Endothelial cell of umbilical vein (primary cell): ENCODE results near the gene GBE1. TPM values are rescaled to one million over a fixed set of nuclear protein-coding genes. Genes with fewer than 3 reads are reported as not detected.

ENCODE experiments used
- BruUV-seq: library from RNA; stranded (reverse); fragments of 400-500 nt; replicated peaks from 2 replicates; lab custom pipeline; 2021; lab: Mats Ljungman, UMichigan
- CTCF ChIA-PET: fragments of 300-600, 350-600 bp; sonication (Branson Sonifier 250); formaldehyde crosslinking; loops from one replicate; lab custom pipeline; 2021; ENCODE audit warnings: antibody characterized with exemption, inconsistent platforms; lab: Charles Lee
- POLR2A ChIA-PET: fragments of 300-600, 350-600 bp; sonication (Branson Sonifier 250); formaldehyde crosslinking; loops from one replicate; lab custom pipeline; 2021; ENCODE audit warnings: antibody characterized with exemption, inconsistent platforms; lab: Charles Lee
- DNase-seq: peaks from one replicate; pipeline ENCODE4 v3.0.0-alpha.2; 2011; ENCODE audit warnings: low read depth, low spot score
- FAIRE-seq: peaks from 2 replicates; lab custom pipeline; 2011; peaks lifted over from hg19 to GRCh38; lab: Jason Lieb, UNC
- H2AFZ ChIP-seq: 2 replicates; pipeline ENCODE4 v1.6.0; 2012; ENCODE audit warnings: low read depth, low read length, control low read depth, inconsistent platforms
- H3K27ac ChIP-seq: 2 replicates; pipeline ENCODE4 v1.5.1; 2011; ENCODE audit warnings: low read depth, mild to moderate bottlenecking, control low read depth, low read length, moderate library complexity; ENCODE audit not compliant: insufficient read depth
- H3K27me3 ChIP-seq, 2 experiments: 2 replicates each; pipeline versions ENCODE4 v1.6.0 to v1.6.1; 2011; ENCODE audit warnings: low read length in 2 of 2, mixed read lengths in 1 of 2; ENCODE audit not compliant: control insufficient read depth in 2 of 2, insufficient read depth in 2 of 2
- H3K36me3 ChIP-seq, 2 experiments: 2 replicates in 1 of 2; 3 replicates in 1 of 2; pipeline ENCODE4 v1.5.1; 2011; ENCODE audit warnings: low read length in 2 of 2, mild to moderate bottlenecking in 1 of 2, moderate library complexity in 1 of 2; ENCODE audit not compliant: control insufficient read depth in 2 of 2, insufficient read depth in 2 of 2; ENCODE audit errors: extremely low read depth in 1 of 2
- H3K4me1 ChIP-seq: 3 replicates; pipeline ENCODE4 v1.5.1; 2011; ENCODE audit warnings: mild to moderate bottlenecking, low read length; ENCODE audit not compliant: control insufficient read depth, insufficient read depth; ENCODE audit errors: extremely low read depth
- H3K4me2 ChIP-seq: 2 replicates; pipeline ENCODE4 v1.6.1; 2011; ENCODE audit warnings: low read length, control low read depth, mixed read lengths; ENCODE audit not compliant: insufficient read depth
- H3K4me3 ChIP-seq, 3 experiments: fragments of 200-600 bp in 1 of 3; sonication (generic), shearing (Covaris generic) in 1 of 3; replicated peaks in 1 of 3; 2 replicates each; pipeline ENCODE4 v1.5.1; 2011 to 2016; ENCODE audit warnings: control low read depth in 3 of 3, low read length in 3 of 3, mild to moderate bottlenecking in 2 of 3, inconsistent platforms in 1 of 3, low read depth in 1 of 3, moderate library complexity in 1 of 3; ENCODE audit not compliant: insufficient read depth in 1 of 3
- H3K79me2 ChIP-seq: 2 replicates; pipeline ENCODE4 v1.6.0; 2012; ENCODE audit warnings: low read length, inconsistent platforms; ENCODE audit not compliant: control insufficient read depth, insufficient read depth
- H3K9ac ChIP-seq: replicated peaks from 2 replicates; pipeline ENCODE3; 2011; ENCODE audit warnings: low read length, control low read depth; ENCODE audit not compliant: insufficient read depth; ENCODE audit errors: extremely low read depth
- H3K9me1 ChIP-seq: replicated peaks from 3 replicates; pipeline ENCODE4 v1.6.0; 2011; ENCODE audit warnings: mild to moderate bottlenecking, low read length; ENCODE audit not compliant: control insufficient read depth, insufficient read depth; ENCODE audit errors: extremely low read depth
- H3K9me3 ChIP-seq: replicated peaks from 2 replicates; pipeline ENCODE4 v1.5.1; 2012; ENCODE audit warnings: low read length, inconsistent platforms; ENCODE audit not compliant: control insufficient read depth, insufficient read depth
- H4K20me1 ChIP-seq: replicated peaks from 2 replicates; pipeline ENCODE3; 2011; ENCODE audit warnings: mild to moderate bottlenecking, low read length; ENCODE audit not compliant: control insufficient read depth, insufficient read depth; ENCODE audit errors: extremely low read depth
- EZH2 ChIP-seq: IDR thresholded peaks from 2 replicates; pipeline ENCODE4 v1.6.1; 2012; ENCODE audit warnings: borderline replicate concordance, low read depth, mild to moderate bottlenecking, moderate library complexity, low read length, inconsistent platforms; ENCODE audit not compliant: severe bottlenecking
- FOS ChIP-seq: IDR thresholded peaks from 2 replicates; pipeline ENCODE4 v1.6.1; 2011; ENCODE audit warnings: mild to moderate bottlenecking, low read length, moderate library complexity, borderline replicate concordance; ENCODE audit not compliant: insufficient read depth
- GATA2 ChIP-seq: IDR thresholded peaks from 2 replicates; pipeline ENCODE4 v1.7.0; 2011; ENCODE audit warnings: low read depth, mild to moderate bottlenecking, moderate library complexity, mixed read lengths, low read length; ENCODE audit not compliant: insufficient read length, insufficient read depth
- JUN ChIP-seq: IDR thresholded peaks from 2 replicates; pipeline ENCODE4 v1.6.1; 2011; ENCODE audit warnings: borderline replicate concordance, low read depth; ENCODE audit not compliant: insufficient read length, insufficient read depth
- MYC ChIP-seq: IDR thresholded peaks from one replicate; pipeline ENCODE4 v1.6.1; 2011; ENCODE audit warnings: mild to moderate bottlenecking, low read depth, low read length
- POLR2A ChIP-seq: IDR thresholded peaks from 2 replicates; pipeline ENCODE4 v1.6.1; 2012; ENCODE audit warnings: low read depth, mild to moderate bottlenecking, control low read depth, low read length
- POLR2AphosphoS5 ChIP-seq: IDR thresholded peaks from 2 replicates; pipeline ENCODE4 v1.6.1; 2012; ENCODE audit warnings: low read depth, mild to moderate bottlenecking, control low read depth, low read length, moderate library complexity; ENCODE audit not compliant: insufficient read depth
- dilution Hi-C: fragments of 300-500 bp; cut with MboI; formaldehyde crosslinking; loops from one replicate; pipeline ENCODE4 v1.15.0; 2019; ENCODE audit warnings: low sequenced_read_pairs; ENCODE audit not compliant: extremely low pct_ligation_motif_present
- intact Hi-C: fragments of 100-400 bp; cut with micrococcal nuclease; formaldehyde crosslinking; loops from one replicate; pipeline ENCODE4 v1.10.0; 2022
- polyA plus RNA-seq, 4 experiments: library from polyadenylated mRNA; depleted of rRNA in 3 of 4; stranded (reverse) in 3 of 4; unstranded in 1 of 4; fragments of >200 nt; gene quantifications; 2 replicates each; pipeline versions ENCODE4 v1.2.1 to v1.2.3, GENCODE V29; 2011 to 2012; ENCODE audit warnings: missing spikeins in 1 of 4
- total RNA-seq: library from RNA; stranded (reverse); gene quantifications from 2 replicates; pipeline ENCODE4 v1.2.3, GENCODE V29; 2021
- TF ChIP-seq, protein P1 (sequence below): IDR thresholded peaks from 2 replicates; pipeline ENCODE4 v1.6.1; 2011; ENCODE audit not compliant: insufficient read depth, insufficient read length
- TF ChIP-seq, protein P2 (sequence below), 2 donors: IDR thresholded peaks; 1 replicate in 1 of 2; 2 replicates in 1 of 2; pipeline ENCODE4 v1.5.1; 2011; ENCODE audit warnings: low read length in 2 of 2, mild to moderate bottlenecking in 2 of 2, moderate library complexity in 2 of 2, control low read depth in 1 of 2, inconsistent platforms in 1 of 2, low read depth in 1 of 2; ENCODE audit not compliant: insufficient read depth in 1 of 2; ENCODE audit errors: extremely low read depth in 1 of 2

GBE1 gene
- total and polyA plus RNA-seq, 2 donors (not counting 3 experiments of a cell fraction or from before 2014, with no cell fraction given), result 35.9 to 110 TPM

DNA sequence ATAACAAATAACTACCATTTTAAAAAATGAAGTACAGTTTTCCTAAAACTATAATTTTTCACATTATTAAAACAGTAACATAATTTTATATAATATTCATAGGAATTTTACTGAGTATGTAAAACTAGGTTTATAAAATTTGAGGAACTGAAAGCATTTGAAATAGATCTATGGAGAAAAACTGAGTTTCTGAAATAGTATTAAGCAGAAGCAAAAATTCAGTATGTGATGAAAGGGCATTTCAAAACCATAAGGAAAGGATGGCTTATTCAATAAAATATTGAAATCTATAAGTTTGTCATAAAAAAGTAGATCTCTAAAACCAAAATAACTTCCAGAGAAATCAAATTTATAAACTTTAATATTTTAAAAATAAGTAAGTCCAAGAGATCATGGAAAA, 53.4 kb downstream of the GBE1 start:
- Histone ChIP-seq H2AFZ (no peak overlapping the region), H3K4me1 (no peaks in the 10 kb centered on the region), H3K36me3 (peaks cover 0 to 3% of the 10 kb centered on the region in 2 experiments), H3K4me3 (no peak overlapping the region), H3K27me3 (no peaks in the 10 kb centered on the region), H3K9me3 (no peaks in the 10 kb centered on the region), H4K20me1 (peaks cover under 1% of the 10 kb centered on the region), H3K9me1 (no peaks in the 10 kb centered on the region), H3K79me2 (peaks cover 26% of the 10 kb centered on the region), H3K27ac (no peak overlapping the region), H3K9ac (no peak overlapping the region), H3K4me2 (no peak overlapping the region)
- no TSS peak for BruUV-seq
- DNase-seq (no peak), FAIRE-seq (no peak)
- no peak for TF ChIP-seq POLR2A
- no peak for TF ChIP-seq EZH2
- TF ChIP-seq JUN, result no peak
- TF ChIP-seq FOS, result no peak
- TF ChIP-seq GATA2, result no peak
- TF ChIP-seq, protein P1, sequence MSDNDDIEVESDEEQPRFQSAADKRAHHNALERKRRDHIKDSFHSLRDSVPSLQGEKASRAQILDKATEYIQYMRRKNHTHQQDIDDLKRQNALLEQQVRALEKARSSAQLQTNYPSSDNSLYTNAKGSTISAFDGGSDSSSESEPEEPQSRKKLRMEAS, result no peak
- intact Hi-C loops (no loop called here), dilution Hi-C loops (no loop called here)
- POLR2A ChIA-PET, result no interaction called here
- CTCF ChIA-PET, result no interaction called here

DNA sequence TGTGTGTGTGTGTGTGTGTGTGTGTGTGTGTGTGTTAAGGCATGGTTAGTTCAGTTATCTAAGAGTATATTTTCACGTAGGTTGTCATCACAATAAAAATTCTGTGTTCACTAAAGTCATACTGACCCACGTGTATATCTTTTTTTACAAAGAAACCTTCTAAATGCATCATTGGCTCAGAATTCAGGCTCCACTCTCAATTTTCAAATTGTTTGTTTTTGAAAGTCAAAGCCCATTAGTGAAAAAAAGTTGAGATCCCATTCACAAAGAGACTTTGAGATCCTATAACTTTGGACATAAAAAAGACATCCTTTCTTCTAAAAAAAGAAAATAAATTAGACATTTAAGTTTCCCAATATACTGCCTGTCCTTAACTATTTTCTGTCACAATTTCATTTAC, 59.3 kb downstream of the GBE1 start:
- no peak overlapping the region for H3K4me3 ChIP-seq
- no peaks in the 10 kb centered on the region for H4K20me1 ChIP-seq
- DNase-seq (no peak), FAIRE-seq (no peak)
- peaks cover 0 to 3% of the 10 kb centered on the region in 2 experiments for H3K36me3 ChIP-seq
- no peak overlapping the region for H2AFZ ChIP-seq
- BruUV-seq, result no TSS peak
- no peaks in the 10 kb centered on the region for H3K27me3 ChIP-seq
- no peak overlapping the region for H3K27ac ChIP-seq
- dilution Hi-C loops (no loop called here), intact Hi-C loops (no loop called here)
- peaks cover 8% of the 10 kb centered on the region for H3K79me2 ChIP-seq
- ChIA-PET CTCF (interaction anchor here (1.0 kb wide), 1 partner anchor 22 kb away, joined by 3 read pairs; no protein-coding TSS in a partner anchor), POLR2A (no interaction called here)
- H3K4me1 ChIP-seq, result no peaks in the 10 kb centered on the region
- H3K9me3 ChIP-seq, result no peaks in the 10 kb centered on the region
- no peak overlapping the region for H3K9ac ChIP-seq
- TF ChIP-seq MYC, result no peak
- no peak for TF ChIP-seq JUN
- TF ChIP-seq, protein P2, sequence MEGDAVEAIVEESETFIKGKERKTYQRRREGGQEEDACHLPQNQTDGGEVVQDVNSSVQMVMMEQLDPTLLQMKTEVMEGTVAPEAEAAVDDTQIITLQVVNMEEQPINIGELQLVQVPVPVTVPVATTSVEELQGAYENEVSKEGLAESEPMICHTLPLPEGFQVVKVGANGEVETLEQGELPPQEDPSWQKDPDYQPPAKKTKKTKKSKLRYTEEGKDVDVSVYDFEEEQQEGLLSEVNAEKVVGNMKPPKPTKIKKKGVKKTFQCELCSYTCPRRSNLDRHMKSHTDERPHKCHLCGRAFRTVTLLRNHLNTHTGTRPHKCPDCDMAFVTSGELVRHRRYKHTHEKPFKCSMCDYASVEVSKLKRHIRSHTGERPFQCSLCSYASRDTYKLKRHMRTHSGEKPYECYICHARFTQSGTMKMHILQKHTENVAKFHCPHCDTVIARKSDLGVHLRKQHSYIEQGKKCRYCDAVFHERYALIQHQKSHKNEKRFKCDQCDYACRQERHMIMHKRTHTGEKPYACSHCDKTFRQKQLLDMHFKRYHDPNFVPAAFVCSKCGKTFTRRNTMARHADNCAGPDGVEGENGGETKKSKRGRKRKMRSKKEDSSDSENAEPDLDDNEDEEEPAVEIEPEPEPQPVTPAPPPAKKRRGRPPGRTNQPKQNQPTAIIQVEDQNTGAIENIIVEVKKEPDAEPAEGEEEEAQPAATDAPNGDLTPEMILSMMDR (IDR thresholded peaks at IDR 0.05; ENCODE audit: extremely low read depth in 1 of 2, insufficient read depth in 1 of 2, low read depth in 1 of 2, low read length in 2 of 2), result no peak
- TF ChIP-seq POLR2AphosphoS5, result no peak
- no peak for TF ChIP-seq GATA2
- TF ChIP-seq POLR2A, result no peak
- TF ChIP-seq EZH2, result no peak
- TF ChIP-seq, protein P1, result no peak
- no peak for TF ChIP-seq FOS
- H3K9me1 ChIP-seq, result no peaks in the 10 kb centered on the region
- no peak overlapping the region for H3K4me2 ChIP-seq
